Loucy (cell line): Measurements from ENCODE around the gene MAPK14.

Source experiments
- H2AFZ ChIP-seq: fragments of 200-600 bp; sonication (generic); 2 replicates; pipeline ENCODE4 v1.6.0; 2016; ENCODE audit warnings: antibody characterized with exemption, mild to moderate bottlenecking, low read length, moderate library complexity
- H3F3A ChIP-seq: fragments of 200-600 bp; 2 replicates; pipeline ENCODE4 v1.6.0; 2016; ENCODE audit warnings: antibody characterized with exemption, low read depth, mild to moderate bottlenecking
- H3K27me3 ChIP-seq: fragments of 200-600 bp; sonication (generic); 2 replicates; pipeline ENCODE4 v1.6.1; 2014; ENCODE audit warnings: low read length, mild to moderate bottlenecking; ENCODE audit not compliant: insufficient read depth, poor library complexity, severe bottlenecking
- H3K36me3 ChIP-seq: fragments of 200-600 bp; sonication (generic); 2 replicates; pipeline ENCODE4 v1.6.1; 2016; ENCODE audit warnings: low read length; ENCODE audit not compliant: insufficient read depth
- H3K4me1 ChIP-seq: fragments of 200-600 bp; sonication (generic); 2 replicates; pipeline ENCODE4 v1.5.1; 2014; ENCODE audit warnings: low read length, mild to moderate bottlenecking; ENCODE audit not compliant: insufficient read depth, poor library complexity, severe bottlenecking
- H3K4me2 ChIP-seq: fragments of 200-600 bp; sonication (generic); 2 replicates; pipeline ENCODE4 v1.6.0; 2014; ENCODE audit warnings: antibody characterized with exemption, low read length, low read depth, mild to moderate bottlenecking; ENCODE audit not compliant: poor library complexity, severe bottlenecking
- H3K4me3 ChIP-seq: fragments of 200-600 bp; sonication (generic); 2 replicates; pipeline ENCODE4 v1.5.1; 2014; ENCODE audit warnings: low read length, mild to moderate bottlenecking, mixed read lengths; ENCODE audit not compliant: poor library complexity, severe bottlenecking
- H3K79me2 ChIP-seq: fragments of 200-600 bp; sonication (generic); 2 replicates; pipeline ENCODE4 v1.6.1; 2014; ENCODE audit warnings: low read length; ENCODE audit not compliant: insufficient read depth
- H3K9ac ChIP-seq: fragments of 200-600 bp; sonication (generic); 2 replicates; pipeline ENCODE4 v1.6.0; 2014; ENCODE audit warnings: mild to moderate bottlenecking, low read depth, low read length, moderate library complexity; ENCODE audit not compliant: poor library complexity, severe bottlenecking
- H3K9me2 ChIP-seq: fragments of 200-600 bp; sonication (generic); replicated peaks from 2 replicates; pipeline ENCODE4 v1.6.1; 2016; ENCODE audit warnings: low read depth, low read length, mixed read lengths
- H3K9me3 ChIP-seq: fragments of 200-600 bp; sonication (generic); 2 replicates; pipeline ENCODE4 v1.6.1; 2014; ENCODE audit warnings: mild to moderate bottlenecking, antibody characterized with exemption, low read length, low read depth; ENCODE audit not compliant: insufficient read depth
- H4K20me1 ChIP-seq: fragments of 200-600 bp; sonication (generic); 2 replicates; pipeline ENCODE4 v1.6.0; 2014; ENCODE audit warnings: antibody characterized with exemption, low read length, mild to moderate bottlenecking; ENCODE audit not compliant: insufficient read depth, poor library complexity, severe bottlenecking
- EZH2phosphoT487 ChIP-seq: fragments of 200-600 bp; IDR thresholded peaks from 2 replicates; pipeline ENCODE4 v1.6.1; 2018; ENCODE audit warnings: antibody characterized with exemption, mild to moderate bottlenecking, moderate library complexity, borderline replicate concordance
- TF ChIP-seq, protein P1 (sequence below): fragments of 200-600 bp; sonication (generic); conservative IDR thresholded peaks from 2 replicates; pipeline ENCODE4 v1.5.1; 2014; ENCODE audit warnings: mild to moderate bottlenecking, antibody characterized with exemption, low read length

MAPK14 gene

DNA sequence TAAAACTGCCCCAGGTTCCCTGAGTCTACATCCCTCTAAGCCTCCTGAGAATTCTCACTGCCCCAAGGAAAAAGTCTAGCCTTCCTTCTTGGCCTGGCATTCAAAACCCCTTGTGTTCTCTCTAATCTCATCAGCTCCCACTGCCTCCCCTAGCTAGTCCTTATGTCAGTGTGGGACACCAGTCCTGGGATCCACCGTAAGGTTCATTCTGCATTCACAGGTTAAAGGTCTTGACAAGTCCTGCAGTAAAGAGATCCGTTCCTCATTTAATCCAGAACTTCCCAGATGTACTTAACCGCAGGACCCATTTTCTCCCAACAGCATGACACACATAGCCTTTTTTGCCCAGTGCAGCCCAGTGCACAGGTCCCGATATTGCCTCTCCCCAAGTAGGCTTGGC, 114.4 kb downstream of the MAPK14 start:
- H3K36me3 ChIP-seq, result no peaks in the 10 kb centered on the region
- no peak for TF ChIP-seq EZH2phosphoT487
- TF ChIP-seq, protein P1, sequence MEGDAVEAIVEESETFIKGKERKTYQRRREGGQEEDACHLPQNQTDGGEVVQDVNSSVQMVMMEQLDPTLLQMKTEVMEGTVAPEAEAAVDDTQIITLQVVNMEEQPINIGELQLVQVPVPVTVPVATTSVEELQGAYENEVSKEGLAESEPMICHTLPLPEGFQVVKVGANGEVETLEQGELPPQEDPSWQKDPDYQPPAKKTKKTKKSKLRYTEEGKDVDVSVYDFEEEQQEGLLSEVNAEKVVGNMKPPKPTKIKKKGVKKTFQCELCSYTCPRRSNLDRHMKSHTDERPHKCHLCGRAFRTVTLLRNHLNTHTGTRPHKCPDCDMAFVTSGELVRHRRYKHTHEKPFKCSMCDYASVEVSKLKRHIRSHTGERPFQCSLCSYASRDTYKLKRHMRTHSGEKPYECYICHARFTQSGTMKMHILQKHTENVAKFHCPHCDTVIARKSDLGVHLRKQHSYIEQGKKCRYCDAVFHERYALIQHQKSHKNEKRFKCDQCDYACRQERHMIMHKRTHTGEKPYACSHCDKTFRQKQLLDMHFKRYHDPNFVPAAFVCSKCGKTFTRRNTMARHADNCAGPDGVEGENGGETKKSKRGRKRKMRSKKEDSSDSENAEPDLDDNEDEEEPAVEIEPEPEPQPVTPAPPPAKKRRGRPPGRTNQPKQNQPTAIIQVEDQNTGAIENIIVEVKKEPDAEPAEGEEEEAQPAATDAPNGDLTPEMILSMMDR, result no peak
- H3K79me2 ChIP-seq, result no peaks in the 10 kb centered on the region
- H3K9ac ChIP-seq, result no peak overlapping the region
- no peaks in the 10 kb centered on the region for H3K9me3 ChIP-seq
- H3K4me2 ChIP-seq, result no peak overlapping the region
- no peak overlapping the region for H3K4me3 ChIP-seq
- H2AFZ ChIP-seq, result no peak overlapping the region
- H3K4me1 ChIP-seq, result peaks cover 20% of the 10 kb centered on the region
- no peaks in the 10 kb centered on the region for H3F3A ChIP-seq
- H3K27me3 ChIP-seq, result no peaks in the 10 kb centered on the region
- H4K20me1 ChIP-seq, result no peaks in the 10 kb centered on the region
- no peaks in the 10 kb centered on the region for H3K9me2 ChIP-seq

DNA sequence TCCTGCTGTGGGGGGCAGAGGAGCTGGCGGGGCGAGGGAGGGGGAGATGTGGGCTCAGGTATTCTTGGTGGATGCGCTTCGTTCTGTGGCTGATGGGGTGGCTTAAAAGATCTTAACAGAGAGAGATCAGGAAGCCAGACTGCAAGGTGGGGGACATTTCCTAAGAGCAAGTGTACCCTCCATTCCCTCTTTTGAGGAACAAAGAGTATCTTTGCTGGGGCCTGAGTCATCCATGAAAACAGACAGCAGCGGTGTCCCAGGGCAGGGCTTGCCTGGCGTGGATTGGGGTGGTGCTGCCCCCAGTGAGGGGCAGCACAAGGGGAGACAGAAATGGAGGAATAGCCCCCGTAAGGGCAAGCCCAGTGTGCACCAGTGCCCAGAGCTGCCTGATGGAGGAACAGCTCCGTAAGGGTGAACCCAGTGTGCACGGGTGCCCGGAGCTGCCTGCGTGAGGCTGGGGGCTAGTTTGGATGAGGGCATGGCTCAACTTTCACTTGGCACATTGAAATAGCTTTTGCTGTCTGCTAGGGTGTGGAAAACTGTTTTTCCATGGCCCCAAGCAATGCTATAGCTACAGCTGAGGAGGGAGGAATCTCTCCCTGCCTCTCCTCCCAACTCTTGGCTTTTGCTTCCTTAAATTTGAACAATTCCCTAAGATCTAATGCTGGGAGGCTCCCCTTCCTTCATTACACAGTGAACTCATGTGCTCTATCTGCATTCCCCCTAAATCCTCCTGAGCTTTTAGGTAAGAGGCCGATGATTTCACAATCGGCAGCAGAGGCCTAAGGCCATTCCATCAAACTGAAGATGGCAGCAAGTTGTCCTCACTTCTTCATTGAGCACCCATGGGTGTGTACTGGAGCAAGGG, 115.6 kb downstream of the MAPK14 start:
- no peaks in the 10 kb centered on the region for H3K9me3 ChIP-seq
- H4K20me1 ChIP-seq, result no peaks in the 10 kb centered on the region
- no peaks in the 10 kb centered on the region for H3K79me2 ChIP-seq
- H3K4me2 ChIP-seq, result no peak overlapping the region
- H3F3A ChIP-seq, result no peaks in the 10 kb centered on the region
- H3K4me3 ChIP-seq, result no peak overlapping the region
- no peaks in the 10 kb centered on the region for H3K36me3 ChIP-seq
- no peaks in the 10 kb centered on the region for H3K9me2 ChIP-seq
- TF ChIP-seq, protein P1, result no peak
- no peak for TF ChIP-seq EZH2phosphoT487
- H3K9ac ChIP-seq, result no peak overlapping the region
- no peak overlapping the region for H2AFZ ChIP-seq
- peaks cover 27% of the 10 kb centered on the region for H3K4me1 ChIP-seq
- H3K27me3 ChIP-seq, result no peaks in the 10 kb centered on the region

DNA sequence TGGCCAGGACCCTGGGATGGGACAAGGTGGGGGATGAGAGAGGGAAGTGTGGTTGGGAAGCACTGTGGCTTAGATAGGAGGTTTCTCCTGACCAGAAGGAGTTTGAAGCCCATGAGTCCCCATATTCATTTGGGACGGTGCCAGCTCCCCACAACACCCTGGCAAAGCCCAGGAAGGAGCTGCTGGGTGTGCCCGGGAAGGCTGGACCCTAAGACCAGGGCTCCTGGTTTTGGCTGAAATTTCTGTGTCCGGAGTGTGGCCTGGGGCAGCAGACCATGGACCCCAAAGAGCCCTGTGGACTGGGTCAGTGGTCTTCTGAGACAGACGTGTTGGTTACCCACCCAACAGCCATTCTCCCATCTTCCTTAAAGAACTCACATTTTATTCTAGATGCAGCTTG, 117.9 kb downstream of the MAPK14 start:
- H3K9me2 ChIP-seq, result no peaks in the 10 kb centered on the region
- H3K9me3 ChIP-seq, result no peaks in the 10 kb centered on the region
- no peaks in the 10 kb centered on the region for H3K79me2 ChIP-seq
- no peaks in the 10 kb centered on the region for H3F3A ChIP-seq
- H3K36me3 ChIP-seq, result no peaks in the 10 kb centered on the region
- H3K9ac ChIP-seq, result no peak overlapping the region
- H3K4me2 ChIP-seq, result no peak overlapping the region
- no peaks in the 10 kb centered on the region for H3K27me3 ChIP-seq
- peaks cover 18% of the 10 kb centered on the region for H3K4me1 ChIP-seq
- TF ChIP-seq, protein P1, result no peak
- no peak for TF ChIP-seq EZH2phosphoT487
- no peaks in the 10 kb centered on the region for H4K20me1 ChIP-seq
- H2AFZ ChIP-seq, result no peak overlapping the region
- no peak overlapping the region for H3K4me3 ChIP-seq
